Cardiac fibroblast (primary cell): ENCODE results near the gene PTPN21.

Experiments used
- DNase-seq, 2 donors: peaks; one replicate each; pipeline versions ENCODE4 v3.0.0 to v3.0.0-alpha.2; 2010; ENCODE audit warnings: low read depth in 2 of 2
- H3K4me3 ChIP-seq, 2 donors: replicated peaks in 1 of 2; 1 replicate in 1 of 2; 2 replicates in 1 of 2; pipeline ENCODE4 v1.5.1; 2011; ENCODE audit warnings: low read depth in 2 of 2, low read length in 2 of 2, mild to moderate bottlenecking in 2 of 2, moderate library complexity in 1 of 2
- TF ChIP-seq, protein P1 (sequence below): IDR thresholded peaks from one replicate; pipeline ENCODE4 v1.5.1; 2011; ENCODE audit warnings: low read depth, mild to moderate bottlenecking, low read length, inconsistent platforms

Gene PTPN21

DNA sequence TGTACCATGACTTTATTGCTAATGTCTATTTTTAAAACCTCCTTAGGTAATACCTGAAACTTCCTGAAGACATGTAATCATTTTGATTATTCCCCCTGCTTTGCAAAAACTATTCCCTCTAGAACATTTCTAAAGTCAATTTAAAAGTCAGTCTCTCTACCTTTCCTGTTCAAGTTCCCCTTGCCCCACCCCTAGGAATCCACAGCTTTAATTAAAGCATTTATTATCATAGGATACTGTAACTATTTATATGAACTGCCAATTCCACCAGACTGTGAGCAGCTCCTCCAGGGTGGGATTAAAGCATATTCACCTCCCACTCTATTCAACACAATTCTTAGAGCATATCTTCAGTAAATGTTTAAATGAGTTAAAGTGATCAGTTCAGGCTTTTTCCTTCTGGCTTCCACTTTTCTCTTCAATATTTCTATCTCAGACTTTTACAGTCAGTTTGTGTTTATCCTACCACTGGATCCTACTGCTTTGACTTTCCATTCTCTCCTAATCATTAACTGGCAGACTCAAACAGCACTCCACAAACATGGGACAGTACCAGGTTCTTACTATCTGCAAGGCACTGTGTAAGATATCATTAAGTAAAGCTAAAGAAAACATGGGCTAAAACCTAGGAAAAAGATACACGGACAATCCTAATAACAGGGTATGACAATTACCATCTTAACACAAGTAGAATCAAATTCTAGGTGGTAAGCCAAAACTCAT, 39.1 kb downstream of the PTPN21 start:
- TF ChIP-seq, protein P1, sequence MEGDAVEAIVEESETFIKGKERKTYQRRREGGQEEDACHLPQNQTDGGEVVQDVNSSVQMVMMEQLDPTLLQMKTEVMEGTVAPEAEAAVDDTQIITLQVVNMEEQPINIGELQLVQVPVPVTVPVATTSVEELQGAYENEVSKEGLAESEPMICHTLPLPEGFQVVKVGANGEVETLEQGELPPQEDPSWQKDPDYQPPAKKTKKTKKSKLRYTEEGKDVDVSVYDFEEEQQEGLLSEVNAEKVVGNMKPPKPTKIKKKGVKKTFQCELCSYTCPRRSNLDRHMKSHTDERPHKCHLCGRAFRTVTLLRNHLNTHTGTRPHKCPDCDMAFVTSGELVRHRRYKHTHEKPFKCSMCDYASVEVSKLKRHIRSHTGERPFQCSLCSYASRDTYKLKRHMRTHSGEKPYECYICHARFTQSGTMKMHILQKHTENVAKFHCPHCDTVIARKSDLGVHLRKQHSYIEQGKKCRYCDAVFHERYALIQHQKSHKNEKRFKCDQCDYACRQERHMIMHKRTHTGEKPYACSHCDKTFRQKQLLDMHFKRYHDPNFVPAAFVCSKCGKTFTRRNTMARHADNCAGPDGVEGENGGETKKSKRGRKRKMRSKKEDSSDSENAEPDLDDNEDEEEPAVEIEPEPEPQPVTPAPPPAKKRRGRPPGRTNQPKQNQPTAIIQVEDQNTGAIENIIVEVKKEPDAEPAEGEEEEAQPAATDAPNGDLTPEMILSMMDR, result no peak
- no peak for DNase-seq
- no peak overlapping the region for H3K4me3 ChIP-seq

DNA sequence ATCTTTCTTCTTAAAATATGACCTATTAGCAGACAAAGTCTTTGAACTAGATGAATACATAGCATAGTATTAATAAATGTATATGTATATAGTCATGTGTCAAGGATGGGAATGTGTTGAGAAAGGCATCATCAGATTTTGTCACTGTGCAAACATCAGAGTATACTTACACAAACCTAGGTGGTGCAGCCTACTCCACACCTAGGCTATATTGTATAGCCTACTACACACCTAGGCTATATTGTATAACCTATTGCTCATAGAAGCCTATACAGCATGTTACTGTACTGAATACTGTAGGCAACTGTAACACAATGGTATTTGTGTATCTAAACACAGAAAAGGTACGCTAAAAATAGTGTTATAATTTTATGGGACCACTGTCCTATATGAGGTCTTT, 47.6 kb downstream of the PTPN21 start:
- no peak overlapping the region for H3K4me3 ChIP-seq
- TF ChIP-seq, protein P1, result no peak
- DNase-seq, result no peak

GRCh38 chr14:88505621-88506020, 49.2 kb downstream of the PTPN21 start:
- DNase-seq, result no peak
- TF ChIP-seq, protein P1, result no peak
- no peak overlapping the region for H3K4me3 ChIP-seq

GRCh38 chr14:88504602-88505001, 50.2 kb downstream of the PTPN21 start:
- no peak overlapping the region for H3K4me3 ChIP-seq
- TF ChIP-seq, protein P1, result no peak
- DNase-seq, result no peak

DNA sequence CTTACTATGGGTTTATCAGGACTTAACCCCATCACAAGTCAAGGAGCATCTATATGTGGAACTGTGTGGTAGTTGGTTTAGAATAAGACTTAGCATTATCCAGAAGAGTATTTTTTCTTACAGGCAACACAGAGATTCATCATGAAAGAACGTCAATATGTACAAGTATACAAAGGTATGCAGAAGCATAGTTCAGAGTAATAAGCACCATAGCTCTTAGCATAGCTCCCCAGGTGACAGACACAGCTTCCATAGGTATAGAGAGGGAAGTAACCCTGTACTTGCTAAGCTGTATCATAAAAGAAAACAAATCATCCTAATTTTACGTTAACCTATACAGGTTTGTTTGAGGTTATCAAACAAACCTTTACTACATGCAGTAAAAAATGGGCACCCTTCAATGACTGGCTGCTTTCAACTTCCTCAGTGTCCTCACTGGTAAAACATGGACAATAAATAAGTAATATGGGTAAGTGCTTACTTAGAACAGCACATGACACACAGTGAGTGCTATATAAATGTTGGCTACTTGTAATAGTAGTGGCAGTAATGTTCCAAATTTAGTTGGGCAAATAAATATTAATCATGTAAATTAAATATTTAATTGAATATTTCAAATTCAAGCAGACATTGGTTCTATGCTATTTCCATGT, 50.9 kb downstream of the PTPN21 start:
- H3K4me3 ChIP-seq, result no peak overlapping the region
- DNase-seq, result no peak
- TF ChIP-seq, protein P1, result no peak

- H3K4me3 ChIP-seq, result no peak overlapping the region
- TF ChIP-seq, protein P1, result no peak
- no peak for DNase-seq
Observed at GRCh38 chr14:88502740-88503139, 52.1 kb downstream of the PTPN21 start.

DNA sequence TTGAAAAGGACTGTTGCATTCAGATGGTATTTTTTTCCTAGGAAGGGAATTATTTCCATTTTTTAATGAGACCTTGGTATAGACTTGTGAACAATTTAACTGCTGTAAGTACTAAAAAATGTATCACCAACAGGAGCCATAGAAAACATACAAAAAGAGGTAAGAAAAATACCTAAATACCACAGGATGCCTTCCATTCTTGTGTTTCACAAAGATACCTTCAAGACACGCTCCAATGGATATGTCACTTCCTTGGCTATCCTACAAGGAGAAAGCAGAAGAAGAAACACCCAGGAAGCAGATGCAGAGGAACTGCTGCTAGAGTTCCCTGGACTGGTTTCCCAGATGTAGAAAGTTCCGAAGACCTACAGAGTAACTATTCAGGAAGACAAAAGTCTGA, 54.2 kb downstream of the PTPN21 start:
- TF ChIP-seq, protein P1, result no peak
- DNase-seq, result no peak
- no peak overlapping the region for H3K4me3 ChIP-seq
